Keratinocyte (primary cell): ENCODE data around the gene HNRNPLL. TPM values are rescaled to one million over a fixed set of nuclear protein-coding genes. Genes with fewer than 3 reads are reported as not detected.

ENCODE experiments used
- DNase-seq: peaks from one replicate; pipeline ENCODE4 v3.0.0-alpha.2; 2011; ENCODE audit warnings: low read depth, missing footprints, low spot score
- FAIRE-seq: peaks from 2 replicates; lab custom pipeline; 2011; peaks lifted over from hg19 to GRCh38; lab: Jason Lieb, UNC
- H2AFZ ChIP-seq: 2 replicates; pipeline ENCODE4 v1.6.0; 2012; ENCODE audit warnings: low read length, control low read depth, inconsistent platforms; ENCODE audit not compliant: control insufficient read depth
- H3K27ac ChIP-seq: 2 replicates; pipeline ENCODE4 v1.5.1; 2011; ENCODE audit warnings: low read length; ENCODE audit not compliant: control insufficient read depth, insufficient read depth
- H3K27me3 ChIP-seq: 3 replicates; pipeline ENCODE4 v1.6.0; 2011; ENCODE audit warnings: low read length; ENCODE audit not compliant: control insufficient read depth, insufficient read depth; ENCODE audit errors: extremely low read depth
- H3K36me3 ChIP-seq, 2 experiments: 2 replicates in 1 of 2; 3 replicates in 1 of 2; pipeline ENCODE4 v1.5.1; 2011; ENCODE audit warnings: low read length in 2 of 2, mild to moderate bottlenecking in 1 of 2; ENCODE audit not compliant: control insufficient read depth in 2 of 2, insufficient read depth in 2 of 2; ENCODE audit errors: extremely low read depth in 1 of 2
- H3K4me1 ChIP-seq: 3 replicates; pipeline ENCODE4 v1.5.1; 2011; ENCODE audit warnings: low read length; ENCODE audit not compliant: control insufficient read depth, insufficient read depth; ENCODE audit errors: extremely low read depth
- H3K4me2 ChIP-seq: 3 replicates; pipeline ENCODE4 v1.6.0; 2011; ENCODE audit warnings: low read depth, low read length; ENCODE audit not compliant: control insufficient read depth, insufficient read depth; ENCODE audit errors: extremely low read depth
- H3K4me3 ChIP-seq, 3 experiments: fragments of 200-600 bp in 1 of 3; sonication (generic) in 1 of 3; 2 replicates in 2 of 3; 3 replicates in 1 of 3; pipeline ENCODE4 v1.5.1; 2011 to 2016; ENCODE audit warnings: low read length in 3 of 3, mild to moderate bottlenecking in 3 of 3, control low read depth in 2 of 3, inconsistent platforms in 1 of 3, low read depth in 1 of 3, mixed read lengths in 1 of 3, mixed run types in 1 of 3, moderate library complexity in 1 of 3; ENCODE audit not compliant: control insufficient read depth in 2 of 3, insufficient read depth in 2 of 3; ENCODE audit errors: extremely low read depth in 1 of 3
- H3K79me2 ChIP-seq: 2 replicates; pipeline ENCODE4 v1.6.0; 2012; ENCODE audit warnings: low read length; ENCODE audit not compliant: control insufficient read depth, insufficient read depth
- H3K9ac ChIP-seq: 3 replicates; pipeline ENCODE4 v1.6.0; 2011; ENCODE audit warnings: low read length; ENCODE audit not compliant: control insufficient read depth, insufficient read depth; ENCODE audit errors: extremely low read depth
- H3K9me1 ChIP-seq: 3 replicates; pipeline ENCODE4 v1.6.0; 2011; ENCODE audit warnings: low read length; ENCODE audit not compliant: control insufficient read depth, insufficient read depth; ENCODE audit errors: extremely low read depth
- H3K9me3 ChIP-seq: 2 replicates; pipeline ENCODE4 v1.5.1; 2012; ENCODE audit warnings: low read depth, low read length; ENCODE audit not compliant: control insufficient read depth
- H4K20me1 ChIP-seq: 3 replicates; pipeline ENCODE4 v1.6.0; 2011; ENCODE audit warnings: low read length; ENCODE audit not compliant: control insufficient read depth, insufficient read depth; ENCODE audit errors: extremely low read depth
- CTCF ChIP-seq, 3 experiments: IDR thresholded peaks in 1 of 3; conservative IDR thresholded peaks in 1 of 3; optimal IDR thresholded peaks in 1 of 3; 2 replicates in 2 of 3; 3 replicates in 1 of 3; pipeline versions ENCODE3 to v1.5.1; 2011; ENCODE audit warnings: low read length in 3 of 3, mild to moderate bottlenecking in 3 of 3, moderate library complexity in 2 of 3, control low read depth in 1 of 3, inconsistent platforms in 1 of 3; ENCODE audit not compliant: insufficient read depth in 2 of 3; ENCODE audit errors: extremely low read depth in 1 of 3
- EZH2 ChIP-seq: IDR thresholded peaks from one replicate; pipeline ENCODE4 v1.6.1; 2012; ENCODE audit warnings: inconsistent platforms, mild to moderate bottlenecking, low read length, moderate library complexity
- dilution Hi-C: fragments of 300-500 bp; cut with MboI; formaldehyde crosslinking; loops from one replicate; pipeline ENCODE4 v1.7.0; 2020; ENCODE audit warnings: low sequenced_read_pairs; ENCODE audit not compliant: extremely low pct_ligation_motif_present
- polyA plus RNA-seq, 5 experiments: library from polyadenylated mRNA; depleted of rRNA in 3 of 5; stranded (reverse) in 3 of 5; stranded (forward) in 1 of 5; unstranded in 1 of 5; fragments of >200 nt; gene quantifications; 1 replicate in 1 of 5; 2 replicates in 3 of 5; 3 replicates in 1 of 5; pipeline versions ENCODE4 v1.2.1 to v1.2.3, GENCODE V29; 2011 to 2012; ENCODE audit warnings: missing spikeins in 2 of 5, low read depth in 1 of 5, low replicate concordance in 1 of 5

HNRNPLL gene
- polyA plus RNA-seq, 1 donor (not counting 4 experiments of a cell fraction or from before 2014, with no cell fraction given) = 53.8 TPM

GRCh38 chr2:38549071-38549704 is 53.5 kb downstream of the HNRNPLL start:
- Histone ChIP-seq H3K9me3 (no peaks in the 10 kb centered on the region), H3K79me2 (no peaks in the 10 kb centered on the region), H3K27me3 (no peaks in the 10 kb centered on the region), H2AFZ (no peak overlapping the region), H3K27ac (no peak overlapping the region), H3K4me3 (no peak overlapping the region), H3K9me1 (no peaks in the 10 kb centered on the region), H3K9ac (no peak overlapping the region), H3K4me1 (no peaks in the 10 kb centered on the region), H3K4me2 (no peak overlapping the region), H3K36me3 (peaks cover 0 to 3% of the 10 kb centered on the region in 2 experiments), H4K20me1 (no peaks in the 10 kb centered on the region)
- DNase-seq (no peak), FAIRE-seq (no peak)
- dilution Hi-C loops = no loop called here
- TF ChIP-seq CTCF (optimal IDR thresholded peaks at IDR 0.05 in 1 of 3, IDR thresholded peaks at IDR 0.05 in 1 of 3, conservative IDR thresholded peaks at IDR 0.05 in 1 of 3; ENCODE audit: extremely low read depth in 1 of 3, insufficient read depth in 2 of 3, low read length in 3 of 3) = no peak
- no peak for TF ChIP-seq EZH2

GRCh38 chr2:38547791-38548190 is 54.9 kb downstream of the HNRNPLL start:
- peaks cover 3% of the 10 kb centered on the region for H3K4me1 ChIP-seq
- no peak overlapping the region for H3K4me3 ChIP-seq
- TF ChIP-seq EZH2 (no peak), CTCF (optimal IDR thresholded peaks at IDR 0.05 in 1 of 3, IDR thresholded peaks at IDR 0.05 in 1 of 3, conservative IDR thresholded peaks at IDR 0.05 in 1 of 3; ENCODE audit: extremely low read depth in 1 of 3, insufficient read depth in 2 of 3, low read length in 3 of 3) (no peak)
- no peak overlapping the region for H2AFZ ChIP-seq
- FAIRE-seq (no peak), DNase-seq (no peak)
- H3K27ac ChIP-seq = no peak overlapping the region
- peaks cover 0 to 1% of the 10 kb centered on the region in 2 experiments for H3K36me3 ChIP-seq
- dilution Hi-C loops = no loop called here
- no peak overlapping the region for H3K4me2 ChIP-seq
- H3K9me3 ChIP-seq = no peaks in the 10 kb centered on the region
- no peaks in the 10 kb centered on the region for H3K79me2 ChIP-seq
- no peaks in the 10 kb centered on the region for H4K20me1 ChIP-seq
- H3K27me3 ChIP-seq = no peaks in the 10 kb centered on the region
- no peaks in the 10 kb centered on the region for H3K9me1 ChIP-seq
- no peak overlapping the region for H3K9ac ChIP-seq
